Skin of body (tissue), 2 donors: ENCODE results near the gene DNAJC13. TPM values are rescaled to one million over a fixed set of nuclear protein-coding genes. Genes with fewer than 3 reads are reported as not detected.

Experiments
- DNase-seq: peaks from one replicate; lab custom pipeline; 2025; lab: John Stamatoyannopoulos, UW
- total RNA-seq: library from RNA; depleted of rRNA; stranded (reverse); fragments of >200 nt; gene quantifications from one replicate; pipeline ENCODE4 v1.2.3, GENCODE V29; 2014

The DNAJC13 gene
- total RNA-seq, 1 donor from 2014 or later: 56.8 TPM

- DNase-seq: no peak
Measured at GRCh38 chr3:132405609-132406299, 11.5 kb upstream of the DNAJC13 start.

- DNase-seq: no peak
Measured at GRCh38 chr3:132406587-132406986, 10.7 kb upstream of the DNAJC13 start.

GRCh38 chr3:132407025-132407424 is 10.3 kb upstream of the DNAJC13 start:
- DNase-seq: no peak

GRCh38 chr3:132414841-132415240 is 2.5 kb upstream of the DNAJC13 start:
- DNase-seq: no peak

GRCh38 chr3:132416161-132416560 is 1.1 kb upstream of the DNAJC13 start:
- no peak for DNase-seq

- peak; percentile 67 for DNase-seq
Measured at GRCh38 chr3:132417695-132418411, 551 bp downstream of the DNAJC13 start.

GRCh38 chr3:132418916-132419315 is 1.6 kb downstream of the DNAJC13 start:
- DNase-seq: no peak

GRCh38 chr3:132421832-132422231 is 4.5 kb downstream of the DNAJC13 start:
- DNase-seq: no peak

GRCh38 chr3:132422531-132422930 is 5.2 kb downstream of the DNAJC13 start:
- no peak for DNase-seq

- no peak for DNase-seq
Measured at GRCh38 chr3:132432639-132433038, 15.3 kb downstream of the DNAJC13 start.

GRCh38 chr3:132433121-132433520 is 15.8 kb downstream of the DNAJC13 start:
- DNase-seq: no peak

GRCh38 chr3:132435224-132435910 is 18.1 kb downstream of the DNAJC13 start:
- no peak for DNase-seq

GRCh38 chr3:132435911-132436425 is 18.7 kb downstream of the DNAJC13 start:
- peak; percentile 13 for DNase-seq

- DNase-seq: no peak
Measured at GRCh38 chr3:132443421-132443820, 26.1 kb downstream of the DNAJC13 start.

- DNase-seq: no peak
Measured at GRCh38 chr3:132444383-132444782, 27.1 kb downstream of the DNAJC13 start.

- no peak for DNase-seq
Measured at GRCh38 chr3:132445817-132446216, 28.5 kb downstream of the DNAJC13 start.

- peak; percentile 8 for DNase-seq
Measured at GRCh38 chr3:132448216-132448961, 31.1 kb downstream of the DNAJC13 start.

GRCh38 chr3:132456136-132456535 is 38.8 kb downstream of the DNAJC13 start:
- no peak for DNase-seq

- no peak for DNase-seq
Measured at GRCh38 chr3:132456571-132456970, 39.3 kb downstream of the DNAJC13 start.

- no peak for DNase-seq
Measured at GRCh38 chr3:132457286-132457685, 40.0 kb downstream of the DNAJC13 start.

- DNase-seq: no peak
Measured at GRCh38 chr3:132459551-132459950, 42.2 kb downstream of the DNAJC13 start.
